IMR-90 (cell line): ENCODE results near the gene PCSK5. TPM values are rescaled to one million over a fixed set of nuclear protein-coding genes. Genes with fewer than 3 reads are reported as not detected.

Experiments
- ATAC-seq: fragments of 200-7000 bp; cut with Tn5 transposase; 2 replicates; pipeline ENCODE4 v1.9.1; 2020; ENCODE audit warnings: low read depth, mild to moderate bottlenecking, moderate library complexity
- BruUV-seq: library from RNA; stranded (reverse); fragments of 400-500 nt; replicated peaks from 2 replicates; lab custom pipeline; 2021; lab: Mats Ljungman, UMichigan
- CTCF ChIA-PET: fragments of 300-600 bp; formaldehyde crosslinking; extraction: SDS; loops from one replicate; lab custom pipeline; 2021; ENCODE audit warnings: antibody characterized with exemption; lab: Yijun Ruan, JAX
- POLR2A ChIA-PET: fragments of 300-600 bp; sonication (Branson Sonifier 250); formaldehyde crosslinking; loops from one replicate; lab custom pipeline; 2022; ENCODE audit warnings: antibody characterized with exemption; ENCODE audit not compliant: unreplicated experiment; lab: Charles Lee
- DNase-seq: peaks from one replicate; pipeline ENCODE4 v3.0.0; 2013
- H2AFZ ChIP-seq: replicated peaks from 2 replicates; pipeline ENCODE3; 2013; ENCODE audit warnings: low read length, mild to moderate bottlenecking; ENCODE audit not compliant: poor library complexity
- H2AK5ac ChIP-seq: 2 replicates; pipeline ENCODE4 v1.6.1; 2013; ENCODE audit warnings: low read depth, low read length, inconsistent platforms
- H2AK9ac ChIP-seq: replicated peaks from 2 replicates; pipeline ENCODE3; 2013; ENCODE audit warnings: mild to moderate bottlenecking, low read depth, low read length, moderate library complexity; ENCODE audit not compliant: poor library complexity
- H2BK120ac ChIP-seq: 2 replicates; pipeline ENCODE4 v1.6.1; 2013; ENCODE audit warnings: low read depth, low read length, inconsistent platforms
- H2BK15ac ChIP-seq: 3 replicates; pipeline ENCODE4 v1.6.1; 2013; ENCODE audit warnings: low read depth, low read length, inconsistent platforms
- H2BK20ac ChIP-seq: 2 replicates; pipeline ENCODE4 v1.6.1; 2013; ENCODE audit warnings: low read depth, mild to moderate bottlenecking, inconsistent platforms, low read length, moderate library complexity
- H2BK5ac ChIP-seq: 2 replicates; pipeline ENCODE4 v1.6.1; 2013; ENCODE audit warnings: mild to moderate bottlenecking, low read depth, low read length, inconsistent platforms; ENCODE audit not compliant: poor library complexity, severe bottlenecking
- H3K14ac ChIP-seq: replicated peaks from 2 replicates; pipeline ENCODE4 v1.6.1; 2013; ENCODE audit warnings: low read depth, low read length, inconsistent platforms
- H3K18ac ChIP-seq: 2 replicates; pipeline ENCODE4 v1.6.1; 2013; ENCODE audit warnings: low read depth, low read length, control low read depth
- H3K23ac ChIP-seq: 2 replicates; pipeline ENCODE4 v1.6.1; 2013; ENCODE audit warnings: low read depth, low read length, inconsistent platforms
- H3K27ac ChIP-seq: 2 replicates; pipeline ENCODE4 v1.5.1; 2013; ENCODE audit warnings: mild to moderate bottlenecking, control low read depth, low read length; ENCODE audit not compliant: insufficient read depth
- H3K27me3 ChIP-seq: 2 replicates; pipeline ENCODE4 v1.6.1; 2013; ENCODE audit warnings: low read length; ENCODE audit not compliant: control insufficient read depth, insufficient read depth
- H3K36me3 ChIP-seq: 2 replicates; pipeline ENCODE4 v1.6.1; 2013; ENCODE audit warnings: low read length, mixed read lengths; ENCODE audit not compliant: control insufficient read depth, insufficient read depth
- H3K4ac ChIP-seq: 2 replicates; pipeline ENCODE4 v1.6.1; 2013; ENCODE audit warnings: low read depth, low read length, inconsistent platforms
- H3K4me1 ChIP-seq: 2 replicates; pipeline ENCODE4 v1.6.1; 2013; ENCODE audit warnings: low read length, mixed read lengths; ENCODE audit not compliant: control insufficient read depth, insufficient read depth
- H3K4me2 ChIP-seq: 2 replicates; pipeline ENCODE4 v1.6.1; 2013; ENCODE audit warnings: low read depth, mild to moderate bottlenecking, control low read depth, low read length, moderate library complexity
- H3K4me3 ChIP-seq: 2 replicates; pipeline ENCODE4 v1.5.1; 2013; ENCODE audit warnings: low read depth, mild to moderate bottlenecking, control low read depth, low read length, moderate library complexity; ENCODE audit not compliant: insufficient read depth
- H3K56ac ChIP-seq: 2 replicates; pipeline ENCODE4 v1.6.1; 2013; ENCODE audit warnings: low read length, inconsistent platforms; ENCODE audit not compliant: insufficient read depth; ENCODE audit errors: extremely low read depth
- H3K79me1 ChIP-seq, 2 experiments: 2 replicates each; pipeline ENCODE4 v1.6.1; 2013; ENCODE audit warnings: low read length in 2 of 2, inconsistent platforms in 1 of 2, low read depth in 1 of 2
- H3K9ac ChIP-seq: 2 replicates; pipeline ENCODE4 v1.6.1; 2013; ENCODE audit warnings: low read depth, low read length, control low read depth
- H3K9me1 ChIP-seq: 2 replicates; pipeline ENCODE4 v1.6.1; 2013; ENCODE audit warnings: low read length, inconsistent platforms; ENCODE audit not compliant: insufficient read depth
- H3K9me3 ChIP-seq: 2 replicates; pipeline ENCODE4 v1.6.1; 2013; ENCODE audit warnings: low read length; ENCODE audit not compliant: control insufficient read depth, insufficient read depth
- H4K20me1 ChIP-seq: 2 replicates; pipeline ENCODE4 v1.6.1; 2013; ENCODE audit warnings: low read length, inconsistent platforms; ENCODE audit not compliant: insufficient read depth
- H4K5ac ChIP-seq: 2 replicates; pipeline ENCODE4 v1.6.1; 2013; ENCODE audit warnings: mild to moderate bottlenecking, low read depth, low read length, control low read depth
- H4K8ac ChIP-seq, 2 experiments: 2 replicates each; pipeline ENCODE4 v1.6.1; 2013; ENCODE audit warnings: low read depth in 2 of 2, low read length in 2 of 2, control low read depth in 1 of 2, inconsistent platforms in 1 of 2
- H4K91ac ChIP-seq: 2 replicates; pipeline ENCODE4 v1.6.1; 2013; ENCODE audit warnings: low read depth, low read length, inconsistent platforms; ENCODE audit not compliant: insufficient read depth
- CHD1 ChIP-seq: IDR thresholded peaks from 2 replicates; pipeline ENCODE4 v1.6.1; 2012; ENCODE audit warnings: low read depth, low read length, improper control_type of control experiment
- FOS ChIP-seq: fragments of 150-350 bp; IDR thresholded peaks from 2 replicates; pipeline ENCODE4 v1.6.1; 2016; ENCODE audit warnings: low read depth, low read length
- MAFK ChIP-seq: IDR thresholded peaks from 2 replicates; pipeline ENCODE4 v1.6.1; 2012; ENCODE audit warnings: low read depth, low read length, improper control_type of control experiment
- MAZ ChIP-seq: IDR thresholded peaks from 2 replicates; pipeline ENCODE4 v1.6.1; 2012; ENCODE audit warnings: low read depth, mild to moderate bottlenecking, low read length, improper control_type of control experiment, moderate library complexity, borderline replicate concordance
- RAD21 ChIP-seq: IDR thresholded peaks from 2 replicates; pipeline ENCODE4 v1.6.1; 2012; ENCODE audit warnings: low read length, improper control_type of control experiment
- SMC3 ChIP-seq: fragments of 150-350 bp; IDR thresholded peaks from 2 replicates; pipeline ENCODE4 v1.6.1; 2016; ENCODE audit warnings: low read depth, mild to moderate bottlenecking, antibody characterized with exemption, low read length, moderate library complexity
- WGBS, 2 experiments: methylation state at CpG; one replicate each; pipeline versions ENCODE4 v1.1.5 to v1.1.7; 2013; ENCODE audit warnings: missing lambda C conversion rate in 2 of 2; ENCODE audit not compliant: insufficient read length in 1 of 2; ENCODE audit errors: extremely low coverage in 2 of 2; 5-methylcytosine and 5-hydroxymethylcytosine counted together
- dilution Hi-C: fragments of 300-500 bp; cut with HindIII; formaldehyde crosslinking; loops from one replicate; pipeline ENCODE4 v1.14.3; 2018; ENCODE audit warnings: low sequenced_read_pairs; ENCODE audit not compliant: unreplicated experiment
- in situ Hi-C: fragments of 300-500 bp; cut with MboI; formaldehyde crosslinking; loops from 3 replicates; pipeline ENCODE4 v1.14.3; 2019; ENCODE audit warnings: low sequenced_read_pairs, inconsistent platforms, mixed read lengths
- intact Hi-C: fragments of 100-400 bp; cut with micrococcal nuclease; formaldehyde crosslinking; loops from 2 replicates; pipeline ENCODE4 v1.10.0; 2022
- polyA plus RNA-seq, 3 experiments: library from polyadenylated mRNA; depleted of rRNA; stranded (reverse); fragments of >200 nt; gene quantifications; 2 replicates each; pipeline ENCODE4 v1.2.3, GENCODE V29; 2012; ENCODE audit warnings: low replicate concordance in 1 of 3
- total RNA-seq: library from RNA; depleted of rRNA; stranded (reverse); fragments of >200 nt; gene quantifications from 2 replicates; pipeline ENCODE4 v1.2.3, GENCODE V29; 2012

PCSK5 gene
- total and polyA plus RNA-seq, 2 of the 4 experiments (the other 2 are of a cell fraction), result 1.5 to 3.0 TPM

- TF ChIP-seq CHD1 (no peak), FOS (no peak), MAFK (no peak), MAZ (no peak), SMC3 (no peak), RAD21 (no peak)
- H2AFZ ChIP-seq, result no peak overlapping the region
- H3K4me3 ChIP-seq, result no peak overlapping the region
- H3K27me3 ChIP-seq, result no peaks in the 10 kb centered on the region
- ATAC-seq (no peak), DNase-seq (no peak)
- H3K9me1 ChIP-seq, result no peaks in the 10 kb centered on the region; the same call in 1 of the 2 replicates
- POLR2A ChIA-PET, result no interaction called here
- H3K4ac ChIP-seq, result no peak overlapping the region
- no peak overlapping the region for H3K56ac ChIP-seq
- no peak overlapping the region for H3K14ac ChIP-seq
- no peak overlapping the region for H4K5ac ChIP-seq
- no peak overlapping the region for H3K18ac ChIP-seq
- H3K4me2 ChIP-seq, result no peak overlapping the region
- no CpG with 5 or more reads among the region's 1 CpG for WGBS, 2 experiments
- H2BK15ac ChIP-seq, result no peak overlapping the region
- CTCF ChIA-PET, result interaction anchor here (0.6 to 0.8 kb wide), 3 partner anchors 15 to 349 kb away, joined by 3 to 4 read pairs (median 3); no protein-coding TSS in a partner anchor
- H2AK5ac ChIP-seq, result no peak overlapping the region
- no peak overlapping the region for H2AK9ac ChIP-seq
- H3K9me3 ChIP-seq, result no peaks in the 10 kb centered on the region
- H3K23ac ChIP-seq, result no peak overlapping the region
- H2BK5ac ChIP-seq, result no peak overlapping the region
- intact Hi-C loops (no loop called here), dilution Hi-C loops (no loop called here), in situ Hi-C loops (no loop called here)
- H4K20me1 ChIP-seq, result no peaks in the 10 kb centered on the region
- no peaks in the 10 kb centered on the region for H3K4me1 ChIP-seq
- no peak overlapping the region for H3K9ac ChIP-seq
- no peak overlapping the region for H3K27ac ChIP-seq
- no peak overlapping the region for H4K8ac ChIP-seq
- no peaks in the 10 kb centered on the region for H3K79me1 ChIP-seq
- H2BK120ac ChIP-seq, result no peak overlapping the region
- no peak overlapping the region for H4K91ac ChIP-seq
- H3K36me3 ChIP-seq, result peaks cover 5% of the 10 kb centered on the region; the same call in 1 of the 2 replicates
- no TSS peak for BruUV-seq
- no peak overlapping the region for H2BK20ac ChIP-seq
Observed at GRCh38 chr9:76025286-76025685, 134.8 kb downstream of the PCSK5 start.
